Measurements from ENCODE around the gene FXN.
A peak's percentile ranks its signal among the peaks of the same experiment; 100 is the strongest.
"Not testable (repeated sequence)": the region's sequence is repeated elsewhere in the genome, so short reads cannot be mapped to it uniquely, and the experiment has no call there.

Gene FXN

DNA sequence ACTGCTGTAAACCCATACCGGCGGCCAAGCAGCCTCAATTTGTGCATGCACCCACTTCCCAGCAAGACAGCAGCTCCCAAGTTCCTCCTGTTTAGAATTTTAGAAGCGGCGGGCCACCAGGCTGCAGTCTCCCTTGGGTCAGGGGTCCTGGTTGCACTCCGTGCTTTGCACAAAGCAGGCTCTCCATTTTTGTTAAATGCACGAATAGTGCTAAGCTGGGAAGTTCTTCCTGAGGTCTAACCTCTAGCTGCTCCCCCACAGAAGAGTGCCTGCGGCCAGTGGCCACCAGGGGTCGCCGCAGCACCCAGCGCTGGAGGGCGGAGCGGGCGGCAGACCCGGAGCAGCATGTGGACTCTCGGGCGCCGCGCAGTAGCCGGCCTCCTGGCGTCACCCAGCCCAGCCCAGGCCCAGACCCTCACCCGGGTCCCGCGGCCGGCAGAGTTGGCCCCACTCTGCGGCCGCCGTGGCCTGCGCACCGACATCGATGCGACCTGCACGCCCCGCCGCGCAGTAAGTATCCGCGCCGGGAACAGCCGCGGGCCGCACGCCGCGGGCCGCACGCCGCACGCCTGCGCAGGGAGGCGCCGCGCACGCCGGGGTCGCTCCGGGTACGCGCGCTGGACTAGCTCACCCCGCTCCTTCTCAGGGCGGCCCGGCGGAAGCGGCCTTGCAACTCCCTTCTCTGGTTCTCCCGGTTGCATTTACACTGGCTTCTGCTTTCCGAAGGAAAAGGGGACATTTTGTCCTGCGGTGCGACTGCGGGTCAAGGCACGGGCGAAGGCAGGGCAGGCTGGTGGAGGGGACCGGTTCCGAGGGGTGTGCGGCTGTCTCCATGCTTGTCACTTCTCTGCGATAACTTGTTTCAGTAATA lies at the start of gene FXN:
Gene FXN, plus strand, starts transcription at position 315 of the 871 bp plus-strand sequence. Its CDS starts 31 bp downstream, at position 346.
- peak; percentile 92 for ATAC-seq

DNA sequence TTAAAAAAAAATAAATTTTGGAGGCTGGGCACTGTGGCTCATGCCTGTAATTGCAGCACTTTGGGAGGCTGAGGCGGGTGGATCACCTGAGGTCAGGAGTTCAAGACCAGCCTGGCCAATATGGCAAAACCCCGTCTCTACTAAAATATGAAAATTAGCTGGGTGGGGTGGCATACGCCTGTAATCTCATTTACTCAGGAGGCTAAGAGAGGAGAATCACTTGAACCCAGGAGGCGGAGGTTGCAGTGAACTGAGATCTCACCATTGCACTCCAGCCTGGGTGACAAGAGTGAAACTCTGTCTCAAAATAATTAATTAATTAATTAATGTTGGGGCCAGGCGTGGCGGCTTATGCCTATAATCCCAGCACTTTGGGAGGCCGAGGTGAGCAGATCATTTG lies 48.6 kb upstream of the FXN start:
- not testable (repeated sequence) for H3K9me3 Mint-ChIP-seq; H3K36me3 Mint-ChIP-seq (ENCODE audit: low read depth); H3K27ac Mint-ChIP-seq; ATAC-seq; DNase-seq; H3K4me3 Mint-ChIP-seq; H3K27me3 Mint-ChIP-seq
- H3K4me1 Mint-ChIP-seq, result peaks cover 10% of the 10 kb centered on the region

More for the DNA sequence above, at the start of gene FXN:
- Mint-ChIP-seq H3K36me3 (ENCODE audit: low read depth) (peaks cover 7% of the 10 kb centered on the region), H3K27ac (peak within 1 kb of the TSS; percentile 98), H3K4me1 (peaks cover 19% of the 10 kb centered on the region), H3K27me3 (no peaks in the 10 kb centered on the region), H3K9me3 (no peaks in the 10 kb centered on the region), H3K4me3 (peak within 1 kb of the TSS; percentile 97)
- DNase-seq, result peak; percentile 85

DNA sequence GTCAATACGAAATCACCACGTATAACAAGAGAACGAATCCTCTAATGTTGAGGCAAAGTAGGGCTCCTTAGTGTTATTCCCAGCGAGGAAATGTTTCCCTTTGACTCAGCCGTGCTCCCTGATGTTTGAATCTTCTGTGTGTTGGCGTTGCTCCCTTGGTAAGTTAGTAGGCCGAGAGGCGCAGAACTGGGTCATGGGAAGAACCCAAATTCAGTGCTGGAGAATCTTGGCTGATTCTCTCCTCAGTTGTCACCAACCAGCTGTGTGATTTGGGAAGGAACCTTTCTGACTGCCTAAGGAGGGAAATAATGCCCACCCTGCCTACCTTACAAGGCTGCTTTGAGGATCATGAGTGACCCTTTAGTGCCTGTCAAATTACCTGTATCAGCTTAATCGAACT lies 44.1 kb upstream of the FXN start:
- no peak overlapping the region for H3K27ac Mint-ChIP-seq
- H3K4me3 Mint-ChIP-seq, result no peak overlapping the region
- no peak for ATAC-seq
- H3K9me3 Mint-ChIP-seq, result no peaks in the 10 kb centered on the region
- no peak for DNase-seq
- H3K27me3 Mint-ChIP-seq, result no peaks in the 10 kb centered on the region
- H3K36me3 Mint-ChIP-seq (ENCODE audit: low read depth), result no peaks in the 10 kb centered on the region
- peaks cover 9% of the 10 kb centered on the region for H3K4me1 Mint-ChIP-seq

DNA sequence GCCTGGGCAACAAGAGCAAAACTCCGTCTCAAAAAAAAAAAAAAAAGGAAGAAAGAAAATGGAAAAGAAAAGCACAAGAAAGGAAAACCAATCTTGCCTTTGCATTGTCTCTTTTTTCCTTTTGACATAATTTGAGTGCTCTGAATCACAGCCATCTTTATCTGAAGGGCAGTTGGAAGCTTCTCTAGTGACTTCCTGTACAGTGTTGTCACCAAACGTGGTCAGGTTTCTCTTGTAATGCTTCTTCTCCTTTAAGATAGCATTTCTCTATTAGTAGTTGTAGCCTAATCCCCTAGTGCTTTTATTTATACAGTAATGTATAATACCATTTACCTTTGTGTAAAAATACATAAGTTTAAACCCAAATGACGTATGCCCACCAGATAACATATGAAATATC lies 39.8 kb upstream of the FXN start:
- no peak for DNase-seq
- H3K27ac Mint-ChIP-seq, result no peak overlapping the region
- H3K27me3 Mint-ChIP-seq, result no peaks in the 10 kb centered on the region
- no peak for ATAC-seq
- H3K4me1 Mint-ChIP-seq, result peaks cover 22% of the 10 kb centered on the region
- no peak overlapping the region for H3K4me3 Mint-ChIP-seq
- no peaks in the 10 kb centered on the region for H3K9me3 Mint-ChIP-seq
- no peaks in the 10 kb centered on the region for H3K36me3 Mint-ChIP-seq (ENCODE audit: low read depth)

DNA sequence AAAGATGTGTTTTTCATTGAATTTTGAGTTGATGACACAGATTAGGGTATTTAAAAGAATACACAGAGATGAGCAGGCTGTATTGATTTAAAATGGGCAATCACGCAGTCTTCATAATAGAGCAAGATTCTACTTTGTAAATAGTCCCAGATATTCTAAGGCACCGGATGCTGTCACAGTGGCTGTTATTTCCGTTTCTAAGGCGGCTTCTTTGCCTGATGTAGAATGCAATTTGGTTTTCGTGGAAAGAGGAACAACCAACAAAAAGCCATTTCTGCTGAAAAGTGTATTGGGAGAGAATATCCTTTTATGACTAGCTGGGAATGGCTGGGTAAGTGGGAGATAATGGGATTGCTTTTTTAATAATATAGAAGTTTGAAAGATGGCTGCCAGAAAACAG lies 39.1 kb upstream of the FXN start:
- no peaks in the 10 kb centered on the region for H3K36me3 Mint-ChIP-seq (ENCODE audit: low read depth)
- peak overlapping the region; percentile 21 for H3K4me3 Mint-ChIP-seq
- no peaks in the 10 kb centered on the region for H3K9me3 Mint-ChIP-seq
- DNase-seq (no peak), ATAC-seq (no peak)
- no peaks in the 10 kb centered on the region for H3K27me3 Mint-ChIP-seq
- peaks cover 22% of the 10 kb centered on the region for H3K4me1 Mint-ChIP-seq
- peak overlapping the region; percentile 4 for H3K27ac Mint-ChIP-seq

DNA sequence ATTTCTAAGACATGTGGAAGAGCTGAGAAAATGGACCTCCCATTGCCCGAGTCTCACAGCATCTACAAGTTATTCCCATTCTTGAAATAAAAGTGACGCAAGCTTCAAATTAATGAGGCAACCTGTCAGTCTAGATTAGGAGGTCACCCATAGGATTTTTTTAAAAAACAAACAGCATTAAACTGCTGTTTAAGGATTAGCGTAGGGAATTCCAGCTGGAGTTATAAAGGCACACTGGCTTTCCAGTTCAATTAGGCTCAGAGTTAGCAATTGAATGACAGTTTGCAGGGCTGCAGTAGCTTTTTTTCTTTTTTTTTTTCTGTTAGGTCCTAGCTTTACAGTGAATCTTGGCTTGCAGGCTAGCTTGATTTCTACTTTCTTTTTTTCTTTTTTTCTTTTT lies 37.9 kb upstream of the FXN start:
- no peak for DNase-seq
- H3K27ac Mint-ChIP-seq, result no peak overlapping the region

DNA sequence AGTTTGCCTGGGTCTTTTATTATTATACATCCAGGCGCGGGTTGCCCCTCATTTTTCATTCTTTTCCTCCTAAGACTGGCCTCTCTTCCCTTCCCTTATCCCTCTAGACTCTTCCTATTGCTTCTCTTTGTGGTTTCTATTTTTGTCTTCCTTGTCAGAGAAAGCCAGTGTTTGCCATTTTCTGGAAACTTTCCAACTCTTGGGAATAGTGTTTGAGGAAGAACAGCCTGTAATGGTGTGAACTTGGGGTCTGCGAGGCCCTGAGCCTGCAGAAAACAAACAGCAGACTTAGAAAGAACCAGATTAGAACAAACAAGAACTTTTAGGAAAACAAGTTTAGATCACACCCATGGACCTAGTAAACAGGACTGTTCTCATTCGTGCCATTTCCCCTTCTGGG lies 37.2 kb upstream of the FXN start:
- no peak for ATAC-seq
- no peak overlapping the region for H3K27ac Mint-ChIP-seq
- no peaks in the 10 kb centered on the region for H3K27me3 Mint-ChIP-seq
- H3K4me1 Mint-ChIP-seq, result peaks cover 22% of the 10 kb centered on the region
- no peaks in the 10 kb centered on the region for H3K9me3 Mint-ChIP-seq
- no peaks in the 10 kb centered on the region for H3K36me3 Mint-ChIP-seq (ENCODE audit: low read depth)
- H3K4me3 Mint-ChIP-seq, result no peak overlapping the region
- no peak for DNase-seq

More for the DNA sequence above, 37.9 kb upstream of the FXN start:
- Mint-ChIP-seq H3K9me3 (no peaks in the 10 kb centered on the region), H3K4me1 (peaks cover 22% of the 10 kb centered on the region), H3K27me3 (no peaks in the 10 kb centered on the region), H3K36me3 (ENCODE audit: low read depth) (no peaks in the 10 kb centered on the region), H3K4me3 (no peak overlapping the region)
- no peak for ATAC-seq

DNA sequence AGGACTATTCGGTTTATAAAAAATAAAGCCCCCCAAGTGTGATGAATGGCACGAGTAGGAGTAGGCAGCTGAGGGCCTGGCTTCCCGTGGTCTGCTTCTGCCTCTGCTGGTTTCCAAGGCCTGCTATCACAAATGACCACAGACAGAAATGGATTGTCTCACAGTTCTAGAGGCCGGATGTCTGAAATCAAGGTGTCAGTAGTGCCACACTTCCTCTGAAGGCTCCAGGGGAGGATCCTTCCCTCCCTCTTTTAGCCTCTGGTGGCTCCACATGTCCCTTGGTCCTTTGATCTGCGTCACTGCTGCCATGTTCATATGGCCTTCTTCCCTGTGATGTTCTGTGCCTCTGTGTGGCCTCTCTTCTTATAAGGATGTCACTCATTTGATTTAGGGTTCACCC lies 36.7 kb upstream of the FXN start:
- ATAC-seq (no peak), DNase-seq (no peak)
- no peaks in the 10 kb centered on the region for H3K27me3 Mint-ChIP-seq
- H3K36me3 Mint-ChIP-seq (ENCODE audit: low read depth), result no peaks in the 10 kb centered on the region
- no peak overlapping the region for H3K4me3 Mint-ChIP-seq
- H3K9me3 Mint-ChIP-seq, result no peaks in the 10 kb centered on the region
- peaks cover 22% of the 10 kb centered on the region for H3K4me1 Mint-ChIP-seq
- no peak overlapping the region for H3K27ac Mint-ChIP-seq

DNA sequence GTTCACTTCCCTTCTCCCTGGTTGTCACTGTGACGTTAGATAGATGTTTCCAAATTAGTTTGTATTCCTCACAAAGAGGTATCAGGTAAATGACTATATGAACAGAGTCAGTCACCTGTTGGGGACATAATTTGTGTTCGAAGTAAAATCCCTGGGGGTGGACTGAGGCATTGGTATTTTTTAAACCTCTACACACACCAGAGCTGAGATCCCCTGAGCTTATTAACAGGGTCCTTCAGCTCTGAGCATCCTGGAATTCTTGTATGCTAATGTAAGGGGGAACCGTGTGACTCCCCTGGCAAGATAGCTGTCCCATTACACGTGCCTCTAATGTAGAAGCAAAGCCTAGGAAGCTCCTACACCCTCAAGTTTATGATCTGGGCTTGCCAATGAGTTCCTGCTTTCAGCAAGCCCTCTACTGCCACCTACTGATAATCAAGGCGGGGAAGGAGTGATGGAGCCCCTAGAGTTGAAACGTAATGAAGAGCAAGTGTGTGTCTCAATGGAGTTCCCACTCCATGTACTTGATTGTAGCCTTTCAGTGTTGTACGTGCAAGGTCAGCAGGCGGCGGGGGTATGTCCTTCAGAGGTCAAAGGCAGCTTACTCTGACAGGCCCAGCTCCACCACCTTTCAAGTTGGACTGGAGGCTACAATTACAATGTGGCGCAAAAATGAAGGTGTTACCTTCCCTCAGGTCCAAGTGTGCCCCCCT lies 36.0 kb upstream of the FXN start:
- DNase-seq, result peak; percentile 61
- no peaks in the 10 kb centered on the region for H3K36me3 Mint-ChIP-seq (ENCODE audit: low read depth)
- H3K4me1 Mint-ChIP-seq, result peaks cover 22% of the 10 kb centered on the region
- no peaks in the 10 kb centered on the region for H3K27me3 Mint-ChIP-seq
- no peak overlapping the region for H3K27ac Mint-ChIP-seq
- H3K9me3 Mint-ChIP-seq, result no peaks in the 10 kb centered on the region
- H3K4me3 Mint-ChIP-seq, result no peak overlapping the region
- peak; percentile 93 for ATAC-seq

DNA sequence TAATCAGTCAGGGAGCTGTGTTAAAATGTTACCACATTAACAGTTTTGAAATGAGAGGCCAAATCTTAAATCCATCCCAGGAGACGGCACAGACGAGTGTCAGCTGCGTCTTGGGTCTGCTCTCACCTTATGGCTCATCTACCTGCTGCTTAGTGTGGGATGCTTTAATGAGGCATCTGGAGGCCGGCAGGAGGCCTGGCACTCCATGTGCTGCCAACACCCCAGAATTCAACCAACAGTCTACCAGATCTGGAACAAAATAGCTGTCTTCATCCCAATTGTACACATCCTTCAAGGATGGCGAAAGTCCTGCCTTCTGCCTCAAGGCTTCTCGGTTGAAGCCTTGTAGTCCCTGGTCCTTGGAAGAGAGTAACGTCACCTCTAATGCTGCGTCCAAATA lies 33.6 kb upstream of the FXN start:
- Mint-ChIP-seq H3K27me3 (no peaks in the 10 kb centered on the region), H3K27ac (no peak overlapping the region), H3K4me1 (peaks cover 10% of the 10 kb centered on the region), H3K36me3 (ENCODE audit: low read depth) (no peaks in the 10 kb centered on the region), H3K4me3 (no peak overlapping the region), H3K9me3 (no peaks in the 10 kb centered on the region)
- no peak for ATAC-seq
- no peak for DNase-seq

DNA sequence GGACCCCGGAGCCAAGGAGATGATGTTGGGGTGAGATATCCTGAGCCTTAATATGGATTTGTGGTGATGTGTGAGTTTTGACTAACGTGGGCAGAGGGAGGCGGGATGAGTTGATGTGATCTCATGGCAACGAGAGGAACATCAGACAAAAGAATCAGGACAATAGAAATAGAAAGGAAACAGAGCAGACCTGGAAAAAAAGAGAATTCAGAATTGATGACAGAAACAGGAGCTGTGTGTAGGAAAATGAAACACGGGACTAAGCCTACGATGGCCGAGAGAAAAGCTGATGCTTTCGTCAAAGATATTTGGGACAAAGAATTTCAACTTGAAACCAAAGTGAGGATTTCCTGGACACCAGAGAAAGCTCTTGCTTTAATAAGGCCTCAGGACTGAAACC lies 32.5 kb upstream of the FXN start:
- H3K9me3 Mint-ChIP-seq, result no peaks in the 10 kb centered on the region
- H3K27ac Mint-ChIP-seq, result no peak overlapping the region
- no peaks in the 10 kb centered on the region for H3K27me3 Mint-ChIP-seq
- no peak overlapping the region for H3K4me3 Mint-ChIP-seq
- H3K36me3 Mint-ChIP-seq (ENCODE audit: low read depth), result no peaks in the 10 kb centered on the region
- H3K4me1 Mint-ChIP-seq, result peaks cover 7% of the 10 kb centered on the region
- ATAC-seq (no peak), DNase-seq (no peak)

DNA sequence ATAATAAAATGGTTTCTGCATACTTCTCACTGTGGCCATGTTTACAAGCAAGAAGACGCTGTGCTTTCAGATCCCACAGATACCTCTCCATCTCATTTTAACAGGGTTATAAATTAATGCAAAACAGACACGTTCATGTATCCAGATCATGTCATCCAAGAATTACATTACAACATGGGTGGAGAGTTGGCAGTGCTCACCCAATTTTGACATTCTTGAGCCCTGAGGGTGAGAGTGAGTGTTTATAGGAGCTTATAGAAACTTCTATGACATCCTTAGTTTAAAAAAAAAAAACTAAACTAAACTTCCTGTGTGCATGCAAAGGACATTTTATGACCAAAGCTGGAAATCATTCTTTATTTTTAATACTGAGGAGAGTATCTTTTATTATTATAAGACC lies 30.7 kb upstream of the FXN start:
- ATAC-seq, result no peak
- DNase-seq, result no peak
- no peaks in the 10 kb centered on the region for H3K36me3 Mint-ChIP-seq (ENCODE audit: low read depth)
- H3K9me3 Mint-ChIP-seq, result no peaks in the 10 kb centered on the region
- no peak overlapping the region for H3K4me3 Mint-ChIP-seq
- no peaks in the 10 kb centered on the region for H3K4me1 Mint-ChIP-seq
- no peak overlapping the region for H3K27ac Mint-ChIP-seq
- H3K27me3 Mint-ChIP-seq, result no peaks in the 10 kb centered on the region

DNA sequence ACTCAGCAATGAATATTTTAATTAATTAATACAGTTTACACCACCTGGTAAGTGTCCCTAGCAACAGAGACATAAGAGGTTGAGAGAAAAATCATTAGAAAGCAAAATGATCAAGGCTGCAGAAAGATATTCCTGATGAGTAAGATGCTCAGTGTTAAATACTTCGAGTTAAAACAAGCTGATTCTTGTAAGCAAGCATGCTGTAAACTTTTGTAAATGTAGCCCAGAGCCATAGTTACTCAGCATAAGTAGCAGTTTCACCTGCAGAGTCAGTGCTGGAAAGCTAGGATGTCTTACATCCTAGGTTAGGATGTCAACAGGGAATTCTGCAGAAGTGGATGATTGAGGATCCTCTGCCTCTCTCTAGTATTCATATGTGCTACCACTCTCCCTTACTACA lies 25.8 kb upstream of the FXN start:
- peaks cover 8% of the 10 kb centered on the region for H3K4me1 Mint-ChIP-seq
- H3K36me3 Mint-ChIP-seq (ENCODE audit: low read depth), result no peaks in the 10 kb centered on the region
- H3K4me3 Mint-ChIP-seq, result no peak overlapping the region
- H3K9me3 Mint-ChIP-seq, result no peaks in the 10 kb centered on the region
- DNase-seq (no peak), ATAC-seq (no peak)
- H3K27ac Mint-ChIP-seq, result no peak overlapping the region
- H3K27me3 Mint-ChIP-seq, result peaks cover 14% of the 10 kb centered on the region

DNA sequence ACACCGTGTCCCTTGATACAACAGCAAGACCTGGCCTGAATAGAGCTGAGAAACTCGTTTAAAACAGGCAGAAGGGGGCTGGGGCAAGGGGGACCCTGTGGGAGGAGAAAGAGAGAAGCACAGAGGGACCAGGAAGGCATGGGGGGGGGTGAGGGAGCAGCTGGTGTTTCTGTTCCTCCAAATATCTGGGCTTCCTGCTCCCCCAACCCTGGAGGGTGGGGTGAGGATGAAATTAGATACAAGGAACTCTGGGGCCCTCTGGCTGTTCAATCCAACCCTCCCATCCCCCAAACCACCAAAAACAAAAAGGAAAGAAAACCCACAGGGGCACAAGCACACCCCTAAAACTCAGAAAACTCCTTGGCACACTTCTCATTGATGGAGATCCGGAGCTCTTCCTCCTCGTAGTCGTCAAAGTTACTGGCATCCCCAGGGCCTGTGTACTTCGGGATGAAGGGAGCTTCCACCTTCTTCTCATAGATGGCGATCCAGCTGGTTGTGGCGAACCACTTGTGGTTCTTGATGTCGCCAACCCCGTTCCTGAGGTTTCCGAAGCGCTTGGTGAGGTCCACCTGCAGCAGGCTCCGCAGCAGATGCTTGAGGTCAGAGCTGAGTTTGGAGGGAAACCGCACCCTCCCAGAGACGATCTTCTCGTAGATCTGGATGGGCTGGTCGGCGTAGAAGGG lies 22.7 kb upstream of the FXN start:
- Mint-ChIP-seq H3K4me1 (peaks cover 8% of the 10 kb centered on the region), H3K36me3 (ENCODE audit: low read depth) (no peaks in the 10 kb centered on the region), H3K9me3 (no peaks in the 10 kb centered on the region), H3K4me3 (no peak overlapping the region), H3K27ac (no peak overlapping the region), H3K27me3 (peaks cover 14% of the 10 kb centered on the region)
- DNase-seq (no peak), ATAC-seq (no peak)

DNA sequence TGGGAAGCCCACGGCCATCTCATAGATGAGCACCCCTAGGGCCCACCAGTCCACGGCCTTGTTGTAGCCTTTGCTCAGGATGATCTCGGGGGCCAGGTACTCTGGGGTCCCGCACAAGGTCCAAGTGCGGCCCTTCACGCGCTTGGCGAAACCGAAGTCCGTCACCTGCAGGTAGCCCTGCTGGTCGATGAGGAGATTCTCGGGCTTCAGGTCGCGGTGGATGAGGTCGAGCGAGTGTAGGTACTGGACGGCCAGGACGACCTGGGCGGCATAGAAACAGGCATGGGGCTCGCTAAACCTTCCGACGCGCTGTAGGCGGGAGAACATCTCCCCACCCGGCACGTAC lies 22.2 kb upstream of the FXN start:
- Mint-ChIP-seq H3K9me3 (no peaks in the 10 kb centered on the region), H3K27me3 (peaks cover 14% of the 10 kb centered on the region), H3K27ac (no peak overlapping the region)

More for the DNA sequence above, 22.2 kb upstream of the FXN start:
- no peak for ATAC-seq
- no peak overlapping the region for H3K4me3 Mint-ChIP-seq
- H3K4me1 Mint-ChIP-seq, result peaks cover 9% of the 10 kb centered on the region
- H3K36me3 Mint-ChIP-seq (ENCODE audit: low read depth), result no peaks in the 10 kb centered on the region
- DNase-seq, result no peak

All from activated naive CD8-positive, alpha-beta T cell treated with anti-CD3 and anti-CD28 coated beads, Interleukin-2, amount 50 U/mL, for 24 hours (primary cell).